H1 (cell line): ENCODE results near the gene TSPOAP1. TPM values are rescaled to one million over a fixed set of nuclear protein-coding genes. Genes with fewer than 3 reads are reported as not detected.

Experiments
- ASH2L ChIP-seq: fragments of 200-600, 300-600 bp; sonication (generic); IDR thresholded peaks from one replicate; pipeline ENCODE4 v1.7.1; 2017; ENCODE audit warnings: low read length
- CEBPB ChIP-seq: IDR thresholded peaks from 2 replicates; pipeline ENCODE4 v1.6.1; 2012; ENCODE audit warnings: low read depth, low read length
- EGR1 ChIP-seq: IDR thresholded peaks from 2 replicates; pipeline ENCODE4 v1.6.1; 2011; ENCODE audit warnings: low read depth, low read length, borderline replicate concordance
- EZH2 ChIP-seq: fragments of 200-600 bp; sonication (generic); IDR thresholded peaks from 2 replicates; pipeline ENCODE4 v1.7.1; 2012; ENCODE audit warnings: low read depth, mild to moderate bottlenecking, moderate library complexity, low read length, inconsistent platforms; ENCODE audit not compliant: severe bottlenecking
- JUND ChIP-seq: IDR thresholded peaks from 2 replicates; pipeline ENCODE4 v1.6.1; 2011; ENCODE audit warnings: mild to moderate bottlenecking, improper control_type of control experiment, low read length
- KDM1A ChIP-seq: fragments of 200-600, 300-600 bp; sonication (generic); IDR thresholded peaks from 2 replicates; pipeline ENCODE4 v1.7.1; 2016; ENCODE audit warnings: mild to moderate bottlenecking, low read length, borderline replicate concordance
- KDM4A ChIP-seq: IDR thresholded peaks from one replicate; pipeline ENCODE4 v1.7.1; 2012; ENCODE audit warnings: low read depth, mild to moderate bottlenecking, moderate library complexity, low read length, inconsistent platforms; ENCODE audit not compliant: severe bottlenecking
- NANOG ChIP-seq: IDR thresholded peaks from 2 replicates; pipeline ENCODE4 v1.6.1; 2011; ENCODE audit warnings: low read length, low read depth, mild to moderate bottlenecking, inconsistent platforms; ENCODE audit not compliant: insufficient read depth, poor library complexity, severe bottlenecking
- PHF8 ChIP-seq: fragments of 200-600 bp; sonication (generic); conservative IDR thresholded peaks from 2 replicates; pipeline ENCODE4 v1.7.1; 2012; ENCODE audit warnings: low read depth, mild to moderate bottlenecking, inconsistent platforms, low read length, moderate library complexity
- POLR2A ChIP-seq, 2 experiments: IDR thresholded peaks; 1 replicate in 1 of 2; 2 replicates in 1 of 2; pipeline ENCODE4 v1.6.1; 2011; ENCODE audit warnings: low read depth in 2 of 2, low read length in 2 of 2, mild to moderate bottlenecking in 2 of 2; ENCODE audit errors: control extremely low read depth in 1 of 2
- RAD21 ChIP-seq, 2 experiments: IDR thresholded peaks in 1 of 2; conservative IDR thresholded peaks in 1 of 2; 2 replicates each; pipeline ENCODE4 v1.6.1; 2011; ENCODE audit warnings: low read depth in 2 of 2, low read length in 2 of 2, improper control_type of control experiment in 1 of 2, inconsistent platforms in 1 of 2, mild to moderate bottlenecking in 1 of 2, moderate library complexity in 1 of 2
- SAP30 ChIP-seq: fragments of 300-600 bp; sonication (generic); IDR thresholded peaks from 2 replicates; pipeline ENCODE4 v1.7.1; 2012; ENCODE audit warnings: low read length, moderate library complexity, mild to moderate bottlenecking, inconsistent platforms; ENCODE audit not compliant: insufficient read depth, insufficient replicate concordance
- SIN3A ChIP-seq, 2 experiments: IDR thresholded peaks in 1 of 2; conservative IDR thresholded peaks in 1 of 2; 2 replicates each; pipeline ENCODE4 v1.6.1; 2011 to 2012; ENCODE audit warnings: low read length in 2 of 2, improper control_type of control experiment in 1 of 2, low read depth in 1 of 2, mild to moderate bottlenecking in 1 of 2
- SIRT6 ChIP-seq: IDR thresholded peaks from one replicate; pipeline ENCODE4 v1.7.1; 2012; ENCODE audit warnings: low read length, inconsistent platforms
- SP4 ChIP-seq: IDR thresholded peaks from 2 replicates; pipeline ENCODE4 v1.6.1; 2012; ENCODE audit warnings: low read length, inconsistent platforms
- SRF ChIP-seq: IDR thresholded peaks from 2 replicates; pipeline ENCODE4 v1.6.1; 2011; ENCODE audit warnings: mild to moderate bottlenecking, low read depth, low read length, moderate library complexity
- TAF1 ChIP-seq: IDR thresholded peaks from 2 replicates; pipeline ENCODE4 v1.6.1; 2011; ENCODE audit warnings: mild to moderate bottlenecking, low read depth, low read length
- TAF7 ChIP-seq: optimal IDR thresholded peaks from 2 replicates; pipeline ENCODE3; 2011; ENCODE audit warnings: low read depth, mild to moderate bottlenecking, inconsistent platforms, low read length, moderate library complexity, borderline replicate concordance
- TBP ChIP-seq: IDR thresholded peaks from 2 replicates; pipeline ENCODE4 v1.6.1; 2011; ENCODE audit warnings: low read depth, low read length, improper control_type of control experiment
- TCF12 ChIP-seq: IDR thresholded peaks from 2 replicates; pipeline ENCODE4 v1.6.1; 2011; ENCODE audit warnings: low read depth, mild to moderate bottlenecking, low read length
- TEAD4 ChIP-seq: IDR thresholded peaks from 2 replicates; pipeline ENCODE4 v1.6.1; 2012; ENCODE audit warnings: low read depth, low read length, inconsistent platforms, mixed read lengths
- ZNF274 ChIP-seq: IDR thresholded peaks from 2 replicates; pipeline ENCODE4 v1.7.0; 2012; ENCODE audit warnings: low read length, borderline replicate concordance; ENCODE audit errors: extremely low read depth
- polyA plus RNA-seq, 7 experiments: library from polyadenylated mRNA; depleted of rRNA in 3 of 7; stranded (reverse) in 5 of 7; unstranded in 2 of 7; fragments of >200 nt in 5 of 7; fragments of 200-250 nt in 2 of 7; gene quantifications; 1 replicate in 5 of 7; 2 replicates in 1 of 7; 4 replicates in 1 of 7; pipeline versions ENCODE4 v1.2.1 to v1.2.3, GENCODE V29; 2011 to 2013; ENCODE audit warnings: missing spikeins in 2 of 7, mixed read lengths in 2 of 7
- total RNA-seq: library from RNA; stranded (reverse); fragmentation: NEBNext Ultra II Directional; extraction: Animal tissue kit (Norgen Biotek cat#: 25700); gene quantifications from 2 replicates; pipeline ENCODE4 v1.2.1, GENCODE V29; 2021
- TF ChIP-seq, protein P1 (sequence below): IDR thresholded peaks from 2 replicates; pipeline ENCODE4 v1.6.1; 2012; ENCODE audit warnings: inconsistent platforms
- TF ChIP-seq, protein P2 (sequence below): IDR thresholded peaks from 2 replicates; pipeline ENCODE4 v1.6.1; 2011; ENCODE audit warnings: low read depth, mild to moderate bottlenecking, low read length; ENCODE audit not compliant: insufficient read depth

TSPOAP1 gene
- total and polyA plus RNA-seq, 2 of the 8 experiments (the other 6 are each of a cell fraction or from before 2014, with no cell fraction given), result 7.6 to 9.2 TPM

DNA sequence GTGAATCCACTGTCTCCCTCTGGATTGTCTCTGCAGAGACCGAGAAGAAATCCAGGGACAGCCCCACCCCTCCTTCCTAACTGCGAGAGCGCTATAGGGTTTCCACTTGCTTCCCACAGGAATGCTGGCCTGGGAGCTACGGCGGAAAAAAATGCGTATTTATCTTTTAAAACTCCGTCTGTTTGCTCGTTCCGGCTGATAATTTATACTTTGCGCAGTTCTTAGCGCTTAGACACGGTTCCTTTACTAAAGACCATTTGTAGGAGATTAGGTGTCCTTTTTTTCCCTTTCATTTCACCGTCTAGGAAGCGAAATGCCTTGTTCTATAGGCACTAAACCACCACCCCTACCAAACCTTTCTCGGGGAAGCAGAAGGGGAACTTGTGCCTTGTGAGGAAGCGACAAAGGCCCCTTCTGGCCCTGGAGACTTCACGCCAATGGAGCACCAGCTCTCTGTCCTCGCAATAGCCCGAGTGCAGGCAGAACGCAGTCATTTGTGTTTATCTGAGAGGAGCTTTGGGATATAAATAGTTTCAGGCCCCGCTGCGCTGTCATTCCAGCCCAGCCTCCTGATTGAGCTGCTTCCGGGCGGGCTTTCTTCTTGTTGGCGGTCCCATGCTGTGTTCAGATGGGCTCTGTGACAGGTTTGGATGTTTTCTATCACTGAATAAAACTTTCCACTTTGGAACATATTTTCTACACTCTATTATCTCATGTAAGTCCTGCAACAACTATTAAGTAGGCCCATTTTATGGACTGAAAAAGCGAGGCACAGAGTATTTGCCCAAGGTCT lies 24.2 kb upstream of the TSPOAP1 start (continued):
- TF ChIP-seq JUND (no peak), SP4 (no peak), PHF8 (no peak), ASH2L (peak; percentile 3), TAF7 (no peak), TBP (no peak), SRF (no peak), SIRT6 (no peak), TCF12 (no peak), NANOG (peak; percentile 52), TAF1 (peak; percentile 36; the same call in 1 of the 2 replicates), TEAD4 (no peak), SIN3A (conservative IDR thresholded peaks at IDR 0.05 in 1 of 2, IDR thresholded peaks at IDR 0.05 in 1 of 2; ENCODE audit: low read depth in 1 of 2, low read length in 2 of 2) (peak; percentile 60 to 78; a peak in 1 of 4 replicates), SAP30 (peak; percentile 75), KDM4A (no peak), RAD21 (IDR thresholded peaks at IDR 0.05 in 1 of 2, conservative IDR thresholded peaks at IDR 0.05 in 1 of 2; ENCODE audit: low read depth in 2 of 2, low read length in 2 of 2) (no peak), EZH2 (no peak), EGR1 (no peak), KDM1A (peak; percentile 65; the same call in 1 of the 2 replicates), ZNF274 (no peak), CEBPB (no peak), POLR2A (IDR thresholded peaks at IDR 0.05; ENCODE audit: control extremely low read depth in 1 of 2, low read depth in 2 of 2, low read length in 2 of 2) (no peak)
- TF ChIP-seq, protein P1, sequence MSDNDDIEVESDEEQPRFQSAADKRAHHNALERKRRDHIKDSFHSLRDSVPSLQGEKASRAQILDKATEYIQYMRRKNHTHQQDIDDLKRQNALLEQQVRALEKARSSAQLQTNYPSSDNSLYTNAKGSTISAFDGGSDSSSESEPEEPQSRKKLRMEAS, result no peak
- TF ChIP-seq, protein P2, sequence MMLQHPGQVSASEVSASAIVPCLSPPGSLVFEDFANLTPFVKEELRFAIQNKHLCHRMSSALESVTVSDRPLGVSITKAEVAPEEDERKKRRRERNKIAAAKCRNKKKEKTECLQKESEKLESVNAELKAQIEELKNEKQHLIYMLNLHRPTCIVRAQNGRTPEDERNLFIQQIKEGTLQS, result no peak
